HG03457 (cell line): ENCODE measurements around the gene FBXO11.

Source experiments
- ATAC-seq: cut with Tn5 transposase; IDR thresholded peaks from one replicate; pipeline ENCODE4 v1.9.1; 2021; ENCODE audit warnings: moderate number of reproducible peaks; ENCODE audit not compliant: unreplicated experiment

Gene FBXO11

DNA sequence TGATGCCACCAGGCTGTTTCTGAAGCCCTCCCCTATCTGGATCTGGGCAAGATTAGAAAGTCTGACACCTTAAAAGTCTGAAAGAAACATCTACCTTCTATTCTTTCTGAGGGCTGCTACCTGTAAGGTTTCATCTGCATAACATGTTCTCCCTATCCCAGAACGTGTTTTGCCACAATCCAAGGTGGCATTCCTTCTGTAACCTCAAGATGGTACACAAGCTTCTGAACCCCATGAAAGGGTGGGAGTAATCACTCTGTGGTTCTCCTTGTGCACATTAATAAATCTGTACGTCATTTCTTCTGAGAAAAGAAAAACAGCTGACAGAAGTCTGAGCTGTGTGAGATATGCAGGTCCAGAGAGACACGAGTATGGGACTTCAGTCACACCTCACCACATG is 165.2 kb downstream of the FBXO11 start:
- no peak for ATAC-seq
